SK-N-SH (cell line): ENCODE measurements around the gene INF2.
"Not testable (repeated sequence)": the region's sequence is repeated elsewhere in the genome, so short reads cannot be mapped to it uniquely, and the experiment has no call there.

Source experiments
- EP300 ChIP-seq, 2 experiments: IDR thresholded peaks; 2 replicates each; pipeline versions ENCODE4 v1.4.0 to v1.6.1; 2012; ENCODE audit warnings: borderline replicate concordance in 1 of 2, low read depth in 1 of 2, low read length in 1 of 2
- FOXM1 ChIP-seq: IDR thresholded peaks from 2 replicates; pipeline ENCODE4 v1.4.0; 2012; ENCODE audit warnings: low read depth, mild to moderate bottlenecking
- GABPA ChIP-seq: IDR thresholded peaks from 2 replicates; pipeline ENCODE4 v1.4.0; 2012; ENCODE audit warnings: low read depth, mild to moderate bottlenecking
- MAX ChIP-seq: IDR thresholded peaks from 2 replicates; pipeline ENCODE4 v1.4.0; 2012; ENCODE audit warnings: low read depth
- MXI1 ChIP-seq: IDR thresholded peaks from 2 replicates; pipeline ENCODE4 v1.6.1; 2012; ENCODE audit warnings: mild to moderate bottlenecking, low read depth, low read length, improper control_type of control experiment
- POLR2AphosphoS5 ChIP-seq: IDR thresholded peaks from 2 replicates; pipeline ENCODE4 v1.6.1; 2012; ENCODE audit warnings: low read depth, low read length
- TAF1 ChIP-seq: IDR thresholded peaks from 2 replicates; pipeline ENCODE4 v1.6.1; 2012; ENCODE audit warnings: low read depth, mild to moderate bottlenecking, low read length, moderate library complexity, borderline replicate concordance
- YY1 ChIP-seq: IDR thresholded peaks from 2 replicates; pipeline ENCODE4 v1.4.0; 2012; ENCODE audit warnings: low read depth, mild to moderate bottlenecking
- TF ChIP-seq, protein P1 (sequence below): fragments of 200-600 bp; sonication (generic); IDR thresholded peaks from 2 replicates; pipeline ENCODE4 v1.6.1; 2017; ENCODE audit warnings: antibody characterized with exemption, mild to moderate bottlenecking, moderate library complexity
- TF ChIP-seq, protein P2 (sequence below): IDR thresholded peaks from 2 replicates; pipeline ENCODE4 v1.6.1; 2012; ENCODE audit warnings: mild to moderate bottlenecking, low read depth, low read length, moderate library complexity

DNA sequence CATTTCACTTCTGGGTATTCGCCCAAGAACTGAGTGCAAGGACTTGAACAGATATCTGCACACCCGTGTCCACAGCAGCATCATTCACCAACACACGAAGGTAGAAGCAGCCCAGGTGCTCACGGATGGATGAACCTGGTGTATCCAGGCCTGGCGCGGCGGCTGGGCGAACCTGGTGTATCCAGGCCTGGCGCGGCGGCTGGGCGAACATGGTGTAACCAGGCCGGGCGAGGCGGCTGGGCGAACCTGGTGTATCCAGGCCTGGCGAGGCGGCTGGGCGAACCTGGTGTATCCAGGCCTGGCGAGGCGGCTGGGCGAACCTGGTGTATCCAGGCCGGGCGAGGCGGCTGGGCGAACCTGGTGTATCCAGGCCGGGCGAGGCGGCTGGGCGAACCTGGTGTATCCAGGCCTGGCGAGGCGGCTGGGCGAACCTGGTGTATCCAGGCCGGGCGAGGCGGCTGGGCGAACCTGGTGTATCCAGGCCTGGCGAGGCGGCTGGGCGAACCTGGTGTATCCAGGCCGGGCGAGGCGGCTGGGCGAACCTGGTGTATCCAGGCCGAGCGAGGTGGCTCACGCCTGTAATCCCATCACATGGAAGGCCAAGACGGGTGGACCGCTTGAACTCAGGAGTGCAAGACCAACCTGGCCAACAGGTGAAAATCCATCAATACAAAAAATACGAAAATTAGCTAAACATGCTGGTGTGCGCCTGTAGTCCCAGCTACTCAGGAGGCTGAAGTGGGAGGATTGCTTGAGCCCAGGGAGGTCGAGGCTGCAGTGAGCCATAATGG is 36.1 kb upstream of the INF2 start:
- TF ChIP-seq, protein P1, sequence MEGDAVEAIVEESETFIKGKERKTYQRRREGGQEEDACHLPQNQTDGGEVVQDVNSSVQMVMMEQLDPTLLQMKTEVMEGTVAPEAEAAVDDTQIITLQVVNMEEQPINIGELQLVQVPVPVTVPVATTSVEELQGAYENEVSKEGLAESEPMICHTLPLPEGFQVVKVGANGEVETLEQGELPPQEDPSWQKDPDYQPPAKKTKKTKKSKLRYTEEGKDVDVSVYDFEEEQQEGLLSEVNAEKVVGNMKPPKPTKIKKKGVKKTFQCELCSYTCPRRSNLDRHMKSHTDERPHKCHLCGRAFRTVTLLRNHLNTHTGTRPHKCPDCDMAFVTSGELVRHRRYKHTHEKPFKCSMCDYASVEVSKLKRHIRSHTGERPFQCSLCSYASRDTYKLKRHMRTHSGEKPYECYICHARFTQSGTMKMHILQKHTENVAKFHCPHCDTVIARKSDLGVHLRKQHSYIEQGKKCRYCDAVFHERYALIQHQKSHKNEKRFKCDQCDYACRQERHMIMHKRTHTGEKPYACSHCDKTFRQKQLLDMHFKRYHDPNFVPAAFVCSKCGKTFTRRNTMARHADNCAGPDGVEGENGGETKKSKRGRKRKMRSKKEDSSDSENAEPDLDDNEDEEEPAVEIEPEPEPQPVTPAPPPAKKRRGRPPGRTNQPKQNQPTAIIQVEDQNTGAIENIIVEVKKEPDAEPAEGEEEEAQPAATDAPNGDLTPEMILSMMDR = not testable (repeated sequence)
- not testable (repeated sequence) for TF ChIP-seq EP300 (IDR thresholded peaks at IDR 0.05; ENCODE audit: borderline replicate concordance in 1 of 2, low read depth in 1 of 2, low read length in 1 of 2); MAX; MXI1; YY1; POLR2AphosphoS5; GABPA; FOXM1; TAF1
- TF ChIP-seq, protein P2, sequence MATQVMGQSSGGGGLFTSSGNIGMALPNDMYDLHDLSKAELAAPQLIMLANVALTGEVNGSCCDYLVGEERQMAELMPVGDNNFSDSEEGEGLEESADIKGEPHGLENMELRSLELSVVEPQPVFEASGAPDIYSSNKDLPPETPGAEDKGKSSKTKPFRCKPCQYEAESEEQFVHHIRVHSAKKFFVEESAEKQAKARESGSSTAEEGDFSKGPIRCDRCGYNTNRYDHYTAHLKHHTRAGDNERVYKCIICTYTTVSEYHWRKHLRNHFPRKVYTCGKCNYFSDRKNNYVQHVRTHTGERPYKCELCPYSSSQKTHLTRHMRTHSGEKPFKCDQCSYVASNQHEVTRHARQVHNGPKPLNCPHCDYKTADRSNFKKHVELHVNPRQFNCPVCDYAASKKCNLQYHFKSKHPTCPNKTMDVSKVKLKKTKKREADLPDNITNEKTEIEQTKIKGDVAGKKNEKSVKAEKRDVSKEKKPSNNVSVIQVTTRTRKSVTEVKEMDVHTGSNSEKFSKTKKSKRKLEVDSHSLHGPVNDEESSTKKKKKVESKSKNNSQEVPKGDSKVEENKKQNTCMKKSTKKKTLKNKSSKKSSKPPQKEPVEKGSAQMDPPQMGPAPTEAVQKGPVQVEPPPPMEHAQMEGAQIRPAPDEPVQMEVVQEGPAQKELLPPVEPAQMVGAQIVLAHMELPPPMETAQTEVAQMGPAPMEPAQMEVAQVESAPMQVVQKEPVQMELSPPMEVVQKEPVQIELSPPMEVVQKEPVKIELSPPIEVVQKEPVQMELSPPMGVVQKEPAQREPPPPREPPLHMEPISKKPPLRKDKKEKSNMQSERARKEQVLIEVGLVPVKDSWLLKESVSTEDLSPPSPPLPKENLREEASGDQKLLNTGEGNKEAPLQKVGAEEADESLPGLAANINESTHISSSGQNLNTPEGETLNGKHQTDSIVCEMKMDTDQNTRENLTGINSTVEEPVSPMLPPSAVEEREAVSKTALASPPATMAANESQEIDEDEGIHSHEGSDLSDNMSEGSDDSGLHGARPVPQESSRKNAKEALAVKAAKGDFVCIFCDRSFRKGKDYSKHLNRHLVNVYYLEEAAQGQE = not testable (repeated sequence)
